Ovary (tissue), 9 donors: ENCODE results near the gene LMNTD2. TPM values are rescaled to one million over a fixed set of nuclear protein-coding genes. Genes with fewer than 3 reads are reported as not detected.
A peak's percentile ranks its signal among the peaks of the same experiment; 100 is the strongest.
"Not testable (repeated sequence)": the region's sequence is repeated elsewhere in the genome, so short reads cannot be mapped to it uniquely, and the experiment has no call there.

Experiments used
- DNase-seq, 5 donors: peaks; one replicate each; pipeline ENCODE4 v3.0.0-alpha.2; 2019 to 2020
- H3K27ac ChIP-seq, 2 donors: fragments of 200-600 bp; one replicate each; pipeline versions ENCODE4 v1.5.1 to v1.8.0; 2019 to 2022
- H3K27me3 ChIP-seq: fragments of 200-600 bp; one replicate; pipeline ENCODE4 v1.8.0; 2022
- H3K36me3 ChIP-seq: fragments of 200-600 bp; sonication (generic); one replicate; pipeline ENCODE4 v1.5.1; 2019
- H3K4me1 ChIP-seq: one replicate; pipeline ENCODE4 v1.8.1; 2013; ENCODE audit warnings: mild to moderate bottlenecking, moderate library complexity; ENCODE audit not compliant: insufficient read depth
- H3K4me3 ChIP-seq: fragments of 200-600 bp; sonication (generic); one replicate; pipeline ENCODE4 v1.5.1; 2017
- H3K9me3 ChIP-seq, 2 donors: fragments of 200-600 bp in 1 of 2; sonication (generic) in 1 of 2; one replicate each; pipeline versions ENCODE4 v1.5.1 to v1.8.1; 2013 to 2019; ENCODE audit warnings: mild to moderate bottlenecking in 1 of 2, moderate library complexity in 1 of 2
- EP300 ChIP-seq: sonication (generic); formaldehyde crosslinking; IDR thresholded peaks from one replicate; pipeline ENCODE4 v1.6.1; 2017; ENCODE audit warnings: antibody characterized with exemption
- POLR2A ChIP-seq: fragments of 450-650 bp; IDR thresholded peaks from one replicate; pipeline ENCODE4 v1.6.1; 2017; ENCODE audit warnings: antibody characterized with exemption, mild to moderate bottlenecking, moderate library complexity
- WGBS, 3 donors: extraction: QIAGEN DNeasy Blood & Tissue Kit in 1 of 3; methylation state at CpG; one replicate each; pipeline versions ENCODE4 v1.1.5 to v1.1.7; 2013 to 2017; 5-methylcytosine and 5-hydroxymethylcytosine counted together
- intact Hi-C, 4 donors: fragments of 100-400 bp; cut with DNase I; formaldehyde crosslinking; loops; one replicate each; pipeline versions ENCODE4 v1.11.0 to v1.15.1; 2022 to 2023
- polyA plus RNA-seq, 2 donors: library from polyadenylated mRNA; stranded (reverse); fragments of 200-250 nt in 1 of 2; fragments of 350-450 nt in 1 of 2; fragmentation: Illumina TruSeq in 1 of 2; extraction: RNeasy Lipid Tissue Mini Kit (QIAGEN cat#74804) in 1 of 2; gene quantifications; one replicate each; pipeline ENCODE4 v1.2.3, GENCODE V29; 2013 to 2014
- total RNA-seq, 7 donors: library from RNA; depleted of rRNA in 2 of 7; stranded (reverse); fragments of >200 nt in 2 of 7; fragmentation: NEBNext Ultra II Directional in 3 of 7; extraction: Animal tissue kit (Norgen Biotek cat#: 25700) in 3 of 7; gene quantifications; one replicate each; pipeline versions ENCODE4 v1.1.0 to v1.2.4, GENCODE V29; 2016 to 2023
- TF ChIP-seq, protein P1 (sequence below), 3 donors: fragments of 450-650 bp in 2 of 3; fragments of 200-600 bp in 1 of 3; IDR thresholded peaks; one replicate each; pipeline versions ENCODE4 v1.5.1 to v1.8.0; 2016 to 2022; ENCODE audit warnings: antibody characterized with exemption in 3 of 3, mild to moderate bottlenecking in 1 of 3
- donor health status: DM: no; HTN: no; CAD: no; lungs with moderate emphysema.
- donor health status: DM: no; HTN: no; CAD: no.
- donor health status: Bipolar disorder and iron deficiency.
- donor health status: DM: yes; HTN: yes; CAD: no.
- donor health status: DM: no; HTN: no; CAD: no.
- donor health status: DM: yes; HTN: yes; CAD: no.

LMNTD2 gene
- total and polyA plus RNA-seq, 9 donors = 0.70 to 7.6 (median 1.2) TPM; not detected in 1

DNA sequence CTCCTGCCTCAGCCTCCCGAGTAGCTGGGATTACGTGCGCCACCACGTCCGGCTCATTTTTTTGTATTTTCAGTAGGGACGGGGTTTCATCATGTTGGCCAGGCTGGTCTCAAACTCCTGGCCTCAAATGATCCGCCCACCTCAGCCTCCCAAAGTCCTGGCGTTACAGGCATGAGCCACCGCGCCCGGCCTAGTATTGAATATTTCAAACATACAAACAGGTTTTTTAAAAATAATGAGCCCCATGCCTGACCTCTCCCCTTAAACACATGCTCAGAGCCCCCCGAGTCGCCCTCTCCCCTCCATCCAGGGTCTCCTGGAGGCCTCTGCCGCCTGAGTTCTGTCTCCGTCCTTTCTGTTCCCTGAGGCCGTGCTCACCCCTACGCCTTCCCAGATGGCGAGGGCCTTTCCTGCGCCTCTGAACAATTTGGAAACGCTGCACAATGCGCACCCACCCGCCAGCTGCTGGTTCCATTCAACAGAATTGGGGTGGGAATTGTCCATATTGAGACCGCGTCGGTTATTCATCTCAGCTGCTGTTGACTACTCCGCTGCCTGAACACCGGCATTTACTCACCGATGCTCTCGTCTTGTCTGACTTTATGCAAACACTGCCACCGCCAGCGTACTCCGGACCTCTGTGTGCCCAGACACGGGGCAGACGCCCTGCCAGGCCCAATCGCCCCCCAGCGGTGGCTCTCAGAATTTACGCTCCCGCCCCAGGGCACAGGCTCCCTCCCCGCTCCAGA lies 39.9 kb downstream of the LMNTD2 start:
- Histone ChIP-seq H3K4me3 (no peak overlapping the region), H3K4me1 (no peaks in the 10 kb centered on the region), H3K27me3 (no peaks in the 10 kb centered on the region), H3K36me3 (no peaks in the 10 kb centered on the region), H3K9me3 (no peaks in the 10 kb centered on the region), H3K27ac (no peak overlapping the region)
- WGBS, 3 donors = 92% methylated on average over 39 of the region's 39 CpGs
- no peak for TF ChIP-seq EP300
- TF ChIP-seq, protein P1, sequence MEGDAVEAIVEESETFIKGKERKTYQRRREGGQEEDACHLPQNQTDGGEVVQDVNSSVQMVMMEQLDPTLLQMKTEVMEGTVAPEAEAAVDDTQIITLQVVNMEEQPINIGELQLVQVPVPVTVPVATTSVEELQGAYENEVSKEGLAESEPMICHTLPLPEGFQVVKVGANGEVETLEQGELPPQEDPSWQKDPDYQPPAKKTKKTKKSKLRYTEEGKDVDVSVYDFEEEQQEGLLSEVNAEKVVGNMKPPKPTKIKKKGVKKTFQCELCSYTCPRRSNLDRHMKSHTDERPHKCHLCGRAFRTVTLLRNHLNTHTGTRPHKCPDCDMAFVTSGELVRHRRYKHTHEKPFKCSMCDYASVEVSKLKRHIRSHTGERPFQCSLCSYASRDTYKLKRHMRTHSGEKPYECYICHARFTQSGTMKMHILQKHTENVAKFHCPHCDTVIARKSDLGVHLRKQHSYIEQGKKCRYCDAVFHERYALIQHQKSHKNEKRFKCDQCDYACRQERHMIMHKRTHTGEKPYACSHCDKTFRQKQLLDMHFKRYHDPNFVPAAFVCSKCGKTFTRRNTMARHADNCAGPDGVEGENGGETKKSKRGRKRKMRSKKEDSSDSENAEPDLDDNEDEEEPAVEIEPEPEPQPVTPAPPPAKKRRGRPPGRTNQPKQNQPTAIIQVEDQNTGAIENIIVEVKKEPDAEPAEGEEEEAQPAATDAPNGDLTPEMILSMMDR (IDR thresholded peaks at IDR 0.05) = no peak
- TF ChIP-seq POLR2A = no peak
- DNase-seq = peak in 1 of 5 donors; percentile 46
- intact Hi-C loops = no loop called here

- Histone ChIP-seq H3K27me3 (no peaks in the 10 kb centered on the region), H3K4me1 (no peaks in the 10 kb centered on the region), H3K4me3 (peak overlapping the region; percentile 1), H3K9me3 (no peaks in the 10 kb centered on the region), H3K36me3 (no peaks in the 10 kb centered on the region), H3K27ac (peak overlapping the region in 1 of 2 donors; percentile 40)
- 4 to 11% (median 5%) methylated on average over 45 to 74 of the region's 74 CpGs for WGBS, 3 donors
- DNase-seq = peak; percentile 88 to 97 (median 94)
- intact Hi-C loops = no loop called here
- TF ChIP-seq POLR2A = peak; percentile 37
- TF ChIP-seq EP300 = no peak
- TF ChIP-seq, protein P1 (IDR thresholded peaks at IDR 0.05) = peak; percentile 100
These were observed 41.9 kb downstream of the LMNTD2 start for GRCh38 chr11:518463-519202.

GRCh38 chr11:516918-517685 lies 43.4 kb downstream of the LMNTD2 start:
- H3K27ac ChIP-seq, intact Hi-C loops, H3K36me3 ChIP-seq, H3K4me1 ChIP-seq, H3K27me3 ChIP-seq, H3K4me3 ChIP-seq, H3K9me3 ChIP-seq: not testable (repeated sequence)
- DNase-seq = peak in 4 of 5 donors; percentile 22 to 50 (median 44)
- WGBS, 3 donors = 95 to 96% (median 96%) methylated on average over 39 to 43 of the region's 43 CpGs

DNA sequence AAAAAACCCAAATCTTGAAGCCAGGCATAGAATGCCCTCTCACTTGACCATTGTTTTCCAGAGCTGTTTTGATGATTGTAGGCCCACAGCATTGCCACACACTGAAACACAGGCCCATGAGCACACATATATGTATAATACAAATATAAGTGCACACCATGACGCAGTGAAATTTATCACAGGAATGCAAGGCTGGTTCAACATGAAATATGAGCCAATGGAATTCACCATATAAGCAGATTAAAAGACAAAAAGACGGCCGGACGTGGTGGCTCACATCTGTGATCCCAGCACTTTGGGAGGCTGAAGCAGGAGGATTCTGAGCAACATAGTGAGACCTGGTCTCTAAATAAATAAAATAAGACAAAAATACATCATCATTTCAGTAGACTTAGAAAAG lies 44.1 kb downstream of the LMNTD2 start:
- Histone ChIP-seq H3K9me3 (no peaks in the 10 kb centered on the region), H3K4me1 (no peaks in the 10 kb centered on the region), H3K36me3 (no peaks in the 10 kb centered on the region), H3K27ac (no peak overlapping the region), H3K27me3 (no peaks in the 10 kb centered on the region), H3K4me3 (no peak overlapping the region)
- no peak for TF ChIP-seq EP300
- TF ChIP-seq, protein P1 (IDR thresholded peaks at IDR 0.05) = no peak
- no peak for TF ChIP-seq POLR2A
- DNase-seq = no peak
- intact Hi-C loops = no loop called here
- WGBS, 3 donors = 89 to 94% (median 91%) methylated on average over 4 of the region's 4 CpGs
